GM18951 (cell line): Measurements from ENCODE around the gene ATP1A4.

Experiments
- POLR2A ChIP-seq: IDR thresholded peaks from 4 replicates; pipeline ENCODE4 v1.6.1; 2011; ENCODE audit warnings: mild to moderate bottlenecking; ENCODE audit not compliant: insufficient read length, insufficient read depth; ENCODE audit errors: extremely low read depth
- in situ Hi-C: fragments of 300-500 bp; cut with MboI; formaldehyde crosslinking; loops from one replicate; pipeline ENCODE4 v1.12.0; 2022; ENCODE audit warnings: low sequenced_read_pairs, mixed read lengths, inconsistent platforms; ENCODE audit not compliant: unreplicated experiment

The ATP1A4 gene

DNA sequence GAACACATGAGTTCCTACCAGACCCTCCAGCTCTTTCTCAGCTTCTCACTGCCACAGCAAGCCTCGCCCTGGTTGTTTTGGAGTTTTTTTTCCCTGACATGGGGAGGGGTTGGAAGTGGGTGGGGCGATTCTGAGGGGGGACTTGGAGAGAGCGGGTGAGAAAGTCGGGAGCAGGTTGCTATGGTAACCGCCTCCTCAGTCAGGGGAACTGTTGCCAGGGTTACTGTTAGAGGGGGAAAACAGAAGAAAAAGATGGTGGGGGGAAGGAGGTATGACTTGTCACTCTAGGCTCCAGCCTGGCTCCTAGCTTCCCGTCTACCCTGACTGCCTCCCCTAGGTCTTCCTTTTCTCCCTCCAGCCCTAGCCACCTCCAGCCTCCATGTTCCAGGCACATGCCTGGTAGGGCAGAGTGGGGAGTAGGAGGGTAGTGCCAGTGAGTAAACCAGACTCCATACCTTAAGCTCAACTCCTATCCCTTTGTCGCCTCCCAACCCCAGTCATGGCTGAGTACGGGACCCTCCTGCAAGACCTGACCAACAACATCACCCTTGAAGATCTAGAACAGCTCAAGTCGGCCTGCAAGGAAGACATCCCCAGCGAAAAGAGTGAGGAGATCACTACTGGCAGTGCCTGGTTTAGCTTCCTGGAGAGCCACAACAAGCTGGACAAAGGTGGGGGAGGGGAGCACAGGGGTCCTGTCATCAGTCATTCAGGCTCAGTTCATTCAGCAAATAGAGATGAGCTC lies 59.8 kb downstream of the ATP1A4 start:
- in situ Hi-C loops: no loop called here
- no peak for TF ChIP-seq POLR2A

DNA sequence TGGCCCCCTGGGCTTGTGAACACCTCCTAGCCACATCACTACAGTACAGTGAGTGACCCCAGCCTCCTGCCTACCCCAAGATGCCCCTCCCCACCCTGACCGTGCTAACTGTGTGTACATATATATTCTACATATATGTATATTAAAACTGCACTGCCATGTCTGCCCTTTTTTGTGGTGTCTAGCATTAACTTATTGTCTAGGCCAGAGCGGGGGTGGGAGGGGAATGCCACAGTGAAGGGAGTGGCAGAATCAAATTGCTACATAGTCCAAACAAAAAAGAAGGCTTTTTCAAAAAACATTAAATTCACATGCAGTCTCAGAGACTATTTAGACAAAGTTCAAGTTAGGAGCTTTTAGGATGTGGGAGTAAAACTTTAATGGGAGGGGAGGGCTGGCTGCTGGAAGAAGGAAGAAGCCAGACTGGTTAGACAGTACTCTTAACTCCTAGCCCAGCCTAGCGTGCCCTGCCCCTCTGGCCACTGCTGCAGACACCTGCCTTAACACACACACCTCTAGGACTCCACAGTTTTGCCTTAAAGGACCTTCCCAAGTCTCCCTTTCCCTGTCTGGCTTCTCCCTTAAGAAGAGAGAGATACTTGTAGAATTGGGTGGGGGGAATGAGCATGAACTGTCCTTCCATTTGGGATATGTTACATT lies 63.2 kb downstream of the ATP1A4 start:
- in situ Hi-C loops: no loop called here
- TF ChIP-seq POLR2A: no peak

DNA sequence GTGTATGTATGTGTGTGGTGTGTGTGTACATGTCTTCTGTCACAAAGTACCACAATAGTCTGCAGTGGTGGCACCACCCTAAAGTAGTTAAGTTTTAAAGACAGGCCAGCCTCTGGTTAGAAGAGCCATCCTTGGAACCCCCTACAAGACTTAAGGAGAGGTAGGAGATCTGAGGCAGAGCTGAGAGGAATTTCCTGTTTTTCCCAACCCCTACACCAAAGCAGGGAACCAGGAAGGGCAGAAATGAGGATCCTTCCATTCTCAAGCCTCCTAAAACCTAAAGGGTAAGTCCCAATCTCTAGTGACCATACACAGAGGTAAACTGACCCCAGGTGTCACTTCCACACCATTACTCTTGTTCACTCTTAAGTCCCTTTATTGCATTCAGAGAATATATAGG lies 64.9 kb downstream of the ATP1A4 start:
- no peak for TF ChIP-seq POLR2A
- in situ Hi-C loops: no loop called here

- in situ Hi-C loops: no loop called here
- no peak for TF ChIP-seq POLR2A
These were observed 66.2 kb downstream of the ATP1A4 start for GRCh38 chr1:160217481-160218051.

- TF ChIP-seq POLR2A: no peak
- in situ Hi-C loops: no loop called here
These were observed 67.9 kb downstream of the ATP1A4 start for GRCh38 chr1:160219062-160219929.

- in situ Hi-C loops: no loop called here
- TF ChIP-seq POLR2A: no peak
These were observed 68.9 kb downstream of the ATP1A4 start for GRCh38 chr1:160220301-160220700.

- in situ Hi-C loops: no loop called here
- no peak for TF ChIP-seq POLR2A
These were observed 69.7 kb downstream of the ATP1A4 start for GRCh38 chr1:160221089-160221488.

- in situ Hi-C loops: no loop called here
- TF ChIP-seq POLR2A: no peak
These were observed 71.1 kb downstream of the ATP1A4 start for GRCh38 chr1:160222546-160222945.

DNA sequence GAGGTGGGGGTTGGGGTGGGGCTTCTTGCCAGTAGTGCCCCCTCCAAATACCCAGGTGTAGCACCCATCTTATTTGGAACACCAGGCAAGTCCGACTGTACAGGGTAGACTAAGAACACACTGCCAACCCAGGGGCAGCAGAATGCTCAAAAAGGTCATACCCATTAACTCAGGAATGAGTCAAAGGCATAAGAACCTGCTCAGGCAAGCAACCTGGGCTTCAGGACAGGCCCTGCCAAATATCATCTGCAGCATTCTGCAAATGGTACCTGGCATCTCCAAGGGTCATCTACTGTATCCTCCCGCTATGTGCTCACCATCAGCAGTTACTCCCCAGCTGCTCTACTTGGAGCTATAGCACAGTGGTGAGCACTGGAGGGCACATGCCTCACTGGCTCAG lies 73.2 kb downstream of the ATP1A4 start:
- no peak for TF ChIP-seq POLR2A
- in situ Hi-C loops: no loop called here

GRCh38 chr1:160225345-160225744 lies 73.9 kb downstream of the ATP1A4 start:
- no peak for TF ChIP-seq POLR2A
- in situ Hi-C loops: no loop called here

GRCh38 chr1:160226623-160227022 lies 75.2 kb downstream of the ATP1A4 start:
- in situ Hi-C loops: no loop called here
- no peak for TF ChIP-seq POLR2A

DNA sequence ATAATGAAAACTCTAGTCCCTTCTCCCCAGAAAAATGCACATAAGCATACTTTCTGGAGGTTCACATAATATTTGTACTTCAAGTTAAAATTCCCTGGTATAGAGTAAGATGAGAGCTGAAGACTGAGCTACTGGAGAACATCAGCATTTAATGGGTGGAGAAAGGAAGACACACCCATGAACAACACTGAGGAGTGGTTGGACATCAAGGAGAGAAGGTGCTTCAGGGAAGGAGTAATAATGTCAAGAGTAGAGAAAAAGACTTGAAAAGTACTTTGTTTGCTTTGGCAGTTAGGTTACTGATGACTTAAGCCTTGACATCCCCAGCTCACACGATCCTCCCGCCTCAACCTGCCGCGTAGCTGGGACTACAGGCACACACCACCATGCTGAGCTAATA lies 75.6 kb downstream of the ATP1A4 start:
- TF ChIP-seq POLR2A: no peak
- in situ Hi-C loops: no loop called here

- in situ Hi-C loops: no loop called here
These were observed 76.2 kb downstream of the ATP1A4 start for GRCh38 chr1:160227561-160227960.

More at GRCh38 chr1:160227561-160227960, 76.2 kb downstream of the ATP1A4 start:
- no peak for TF ChIP-seq POLR2A
